ENCODE data around the gene CYP4A11.

DNA sequence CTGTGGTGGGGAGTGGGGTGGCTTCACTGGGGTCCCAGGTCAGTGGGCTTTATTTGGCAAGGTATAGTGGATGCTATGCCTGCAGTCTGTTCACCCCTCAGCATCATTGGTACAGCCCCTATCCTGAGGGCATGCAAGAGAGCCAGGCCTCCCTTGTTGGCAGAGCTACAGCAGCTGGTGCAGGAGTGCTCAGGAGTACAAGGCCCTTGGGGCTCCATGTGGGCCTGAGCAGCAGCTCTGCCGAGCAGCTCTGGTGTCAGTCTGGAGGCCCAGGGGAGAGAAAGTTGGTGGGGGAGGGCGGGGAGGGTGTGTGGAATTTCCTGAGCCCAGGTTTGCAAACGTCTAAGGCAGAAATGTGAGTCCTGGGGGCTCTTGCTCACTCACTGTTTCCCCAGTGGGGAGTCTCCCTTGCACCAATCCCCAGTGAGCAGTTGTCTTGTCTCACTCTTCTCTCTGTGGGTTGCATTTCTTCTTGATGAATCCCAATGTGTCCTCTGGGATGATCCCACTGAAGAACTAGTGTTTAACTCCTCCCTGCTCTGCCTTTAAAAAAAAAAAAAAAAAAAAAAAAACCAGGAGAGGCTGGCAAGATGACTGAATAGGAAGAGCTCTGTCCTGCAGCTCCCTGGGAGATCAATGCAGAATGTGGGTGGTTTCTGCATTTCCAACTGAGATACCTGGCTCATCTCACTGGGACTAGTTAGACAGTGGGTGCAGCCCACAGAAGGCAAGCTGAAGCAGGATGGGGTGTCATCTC, 42.7 kb upstream of the CYP4A11 start:
- no peak for TF ChIP-seq L3MBTL2 (conservative IDR thresholded peaks at IDR 0.05)
- TF ChIP-seq TARDBP (IDR thresholded peaks at IDR 0.05): no peak
- no peak for TF ChIP-seq FOXA1 (IDR thresholded peaks at IDR 0.05)
- TF ChIP-seq ZNF384 (IDR thresholded peaks at IDR 0.05): no peak
- TF ChIP-seq HDGF (IDR thresholded peaks at IDR 0.05; ENCODE audit: borderline replicate concordance): no peak
- no peak for TF ChIP-seq FOXM1 (IDR thresholded peaks at IDR 0.05; ENCODE audit: borderline replicate concordance)
- TF ChIP-seq SUZ12 (IDR thresholded peaks at IDR 0.05): no peak
- no peak for TF ChIP-seq ELF4 (IDR thresholded peaks at IDR 0.05)
- TF ChIP-seq BHLHE40 (IDR thresholded peaks at IDR 0.05; ENCODE audit: borderline replicate concordance): no peak
- no peak for TF ChIP-seq SP1 (IDR thresholded peaks at IDR 0.05)
